ENCODE data around the gene SDK1.

DNA sequence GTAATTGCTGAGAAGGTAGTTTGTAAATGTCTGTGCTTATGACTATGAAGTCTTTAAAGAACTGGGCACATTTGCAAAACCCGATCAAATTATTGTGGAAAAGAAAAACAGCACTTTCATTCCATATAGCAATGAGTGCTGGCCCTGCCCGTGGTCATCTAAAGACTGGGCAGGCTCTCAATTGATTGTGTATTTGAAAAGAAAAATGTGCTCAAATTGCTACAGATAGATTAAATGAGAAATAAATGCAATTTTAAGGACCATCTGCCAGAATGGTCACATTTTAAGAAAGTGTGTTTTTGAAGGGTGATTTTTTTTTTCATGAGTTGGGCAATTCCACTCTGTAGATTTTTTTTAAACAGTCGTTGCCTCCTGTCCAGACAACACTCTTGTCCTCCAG, 672.2 kb downstream of the SDK1 start:
- TF ChIP-seq PRDM6 (tag by site-specific recombination; IDR thresholded peaks at IDR 0.05) (no peak), CTCF (tag by site-specific recombination; IDR thresholded peaks at IDR 0.05) (no peak), ZNF768 (tag by site-specific recombination; IDR thresholded peaks at IDR 0.05) (no peak), MZF1 (tag by site-specific recombination; IDR thresholded peaks at IDR 0.05; ENCODE audit: borderline replicate concordance) (no peak), ZNF146 (tag by site-specific recombination; IDR thresholded peaks at IDR 0.05) (no peak), ZNF596 (tag by site-specific recombination; IDR thresholded peaks at IDR 0.05) (no peak), ZNF274 (IDR thresholded peaks at IDR 0.05; ENCODE audit: low read length) (no peak), ZNF274 (tag by site-specific recombination; IDR thresholded peaks at IDR 0.05; ENCODE audit: borderline replicate concordance) (no peak), ZNF571 (tag by site-specific recombination; IDR thresholded peaks at IDR 0.05) (no peak), ZSCAN30 (tag by site-specific recombination; IDR thresholded peaks at IDR 0.05) (no peak)
- TF ChIP-seq, protein P1, sequence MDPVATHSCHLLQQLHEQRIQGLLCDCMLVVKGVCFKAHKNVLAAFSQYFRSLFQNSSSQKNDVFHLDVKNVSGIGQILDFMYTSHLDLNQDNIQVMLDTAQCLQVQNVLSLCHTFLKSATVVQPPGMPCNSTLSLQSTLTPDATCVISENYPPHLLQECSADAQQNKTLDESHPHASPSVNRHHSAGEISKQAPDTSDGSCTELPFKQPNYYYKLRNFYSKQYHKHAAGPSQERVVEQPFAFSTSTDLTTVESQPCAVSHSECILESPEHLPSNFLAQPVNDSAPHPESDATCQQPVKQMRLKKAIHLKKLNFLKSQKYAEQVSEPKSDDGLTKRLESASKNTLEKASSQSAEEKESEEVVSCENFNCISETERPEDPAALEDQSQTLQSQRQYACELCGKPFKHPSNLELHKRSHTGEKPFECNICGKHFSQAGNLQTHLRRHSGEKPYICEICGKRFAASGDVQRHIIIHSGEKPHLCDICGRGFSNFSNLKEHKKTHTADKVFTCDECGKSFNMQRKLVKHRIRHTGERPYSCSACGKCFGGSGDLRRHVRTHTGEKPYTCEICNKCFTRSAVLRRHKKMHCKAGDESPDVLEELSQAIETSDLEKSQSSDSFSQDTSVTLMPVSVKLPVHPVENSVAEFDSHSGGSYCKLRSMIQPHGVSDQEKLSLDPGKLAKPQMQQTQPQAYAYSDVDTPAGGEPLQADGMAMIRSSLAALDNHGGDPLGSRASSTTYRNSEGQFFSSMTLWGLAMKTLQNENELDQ (tag by site-specific recombination; IDR thresholded peaks at IDR 0.05; ENCODE audit: low read depth), result no peak

Data from HEK293 (cell line).